GM12878 (cell line): ENCODE results near the gene NHERF2. TPM values are rescaled to one million over a fixed set of nuclear protein-coding genes. Genes with fewer than 3 reads are reported as not detected.
A peak's percentile ranks its signal among the peaks of the same experiment; 100 is the strongest.

Source experiments
- CBFB ChIP-seq: IDR thresholded peaks from 2 replicates; pipeline ENCODE4 v1.6.1; 2016; ENCODE audit warnings: antibody characterized with exemption, low read depth
- DPF2 ChIP-seq: fragments of 450-650 bp; IDR thresholded peaks from 2 replicates; pipeline ENCODE4 v1.6.1; 2017; ENCODE audit warnings: mild to moderate bottlenecking
- GATAD2B ChIP-seq: fragments of 450-650 bp; conservative IDR thresholded peaks from 2 replicates; pipeline ENCODE4 v1.6.1; 2017; ENCODE audit warnings: low read depth, mild to moderate bottlenecking, moderate library complexity
- MXI1 ChIP-seq: fragments of 150-350 bp; IDR thresholded peaks from 2 replicates; pipeline ENCODE4 v1.6.1; 2011; ENCODE audit warnings: low read depth, mild to moderate bottlenecking, inconsistent platforms, low read length, improper control_type of control experiment
- NFIC ChIP-seq: IDR thresholded peaks from 2 replicates; pipeline ENCODE4 v1.6.1; 2012; ENCODE audit warnings: low read depth, mild to moderate bottlenecking, inconsistent platforms, low read length, moderate library complexity
- NR2F1 ChIP-seq: fragments of 450-650 bp; conservative IDR thresholded peaks from 2 replicates; pipeline ENCODE4 v1.6.1; 2017; ENCODE audit warnings: mild to moderate bottlenecking
- PML ChIP-seq: IDR thresholded peaks from 2 replicates; pipeline ENCODE4 v1.6.1; 2012; ENCODE audit warnings: low read length, inconsistent platforms
- SIN3A ChIP-seq: IDR thresholded peaks from 2 replicates; pipeline ENCODE4 v1.6.1; 2012; ENCODE audit warnings: low read depth, low read length, improper control_type of control experiment
- SMAD5 ChIP-seq: IDR thresholded peaks from 2 replicates; pipeline ENCODE4 v1.6.1; 2016; ENCODE audit warnings: antibody characterized with exemption, low read depth
- STAT3 ChIP-seq: IDR thresholded peaks from 2 replicates; pipeline ENCODE4 v1.6.1; 2011; ENCODE audit warnings: low read depth, low read length, improper control_type of control experiment
- polyA plus RNA-seq, 11 experiments: library from polyadenylated mRNA; depleted of rRNA in 4 of 11; unstranded in 6 of 11; stranded (reverse) in 5 of 11; fragments of >200 nt; fragmentation: Nextera tagmentation in 4 of 11; fragmentation: Illumina TruSeq in 1 of 11; extraction: Ambion mirVana in 4 of 11; extraction: Trizol in 1 of 11; gene quantifications; 1 replicate in 1 of 11; 2 replicates in 10 of 11; pipeline versions ENCODE4 v1.2.1 to v1.2.3, GENCODE V29; 2011 to 2016; ENCODE audit warnings: inconsistent platforms in 2 of 11, missing spikeins in 2 of 11, low read depth in 1 of 11
- total RNA-seq, 4 experiments: library from RNA; depleted of rRNA in 3 of 4; stranded (reverse); fragments of >200 nt in 3 of 4; fragmentation: Illumina TruSeq in 1 of 4; extraction: Trizol in 1 of 4; gene quantifications; 2 replicates each; pipeline versions ENCODE4 v1.2.1 to v1.2.3, GENCODE V29; 2013 to 2021
- TF ChIP-seq, protein P1 (sequence below): fragments of 450-650 bp; IDR thresholded peaks from 2 replicates; pipeline ENCODE4 v1.6.1; 2018; ENCODE audit warnings: mild to moderate bottlenecking, low read depth, moderate library complexity; ENCODE audit not compliant: partially characterized antibody
- TF ChIP-seq, protein P2 (sequence below): fragments of 150-350 bp; IDR thresholded peaks from 2 replicates; pipeline ENCODE4 v1.6.1; 2016; ENCODE audit warnings: low read depth, low read length
- TF ChIP-seq, protein P3 (sequence below): IDR thresholded peaks from 2 replicates; pipeline ENCODE4 v1.6.1; 2012; ENCODE audit warnings: mild to moderate bottlenecking, low read depth, low read length
- TF ChIP-seq, protein P4 (sequence below): IDR thresholded peaks from 2 replicates; pipeline ENCODE4 v1.6.1; 2012; ENCODE audit warnings: low read depth, low read length, improper control_type of control experiment
- TF ChIP-seq, protein P5 (sequence below): fragments of 450-650 bp; IDR thresholded peaks from 2 replicates; pipeline ENCODE4 v1.6.1; 2017; ENCODE audit warnings: mild to moderate bottlenecking

The NHERF2 gene
- total and polyA plus RNA-seq, 10 of the 15 experiments (the other 5 are each of a cell fraction or from before 2014, with no cell fraction given) = 0.05 to 0.31 (median 0.08) TPM; not detected in 4

DNA sequence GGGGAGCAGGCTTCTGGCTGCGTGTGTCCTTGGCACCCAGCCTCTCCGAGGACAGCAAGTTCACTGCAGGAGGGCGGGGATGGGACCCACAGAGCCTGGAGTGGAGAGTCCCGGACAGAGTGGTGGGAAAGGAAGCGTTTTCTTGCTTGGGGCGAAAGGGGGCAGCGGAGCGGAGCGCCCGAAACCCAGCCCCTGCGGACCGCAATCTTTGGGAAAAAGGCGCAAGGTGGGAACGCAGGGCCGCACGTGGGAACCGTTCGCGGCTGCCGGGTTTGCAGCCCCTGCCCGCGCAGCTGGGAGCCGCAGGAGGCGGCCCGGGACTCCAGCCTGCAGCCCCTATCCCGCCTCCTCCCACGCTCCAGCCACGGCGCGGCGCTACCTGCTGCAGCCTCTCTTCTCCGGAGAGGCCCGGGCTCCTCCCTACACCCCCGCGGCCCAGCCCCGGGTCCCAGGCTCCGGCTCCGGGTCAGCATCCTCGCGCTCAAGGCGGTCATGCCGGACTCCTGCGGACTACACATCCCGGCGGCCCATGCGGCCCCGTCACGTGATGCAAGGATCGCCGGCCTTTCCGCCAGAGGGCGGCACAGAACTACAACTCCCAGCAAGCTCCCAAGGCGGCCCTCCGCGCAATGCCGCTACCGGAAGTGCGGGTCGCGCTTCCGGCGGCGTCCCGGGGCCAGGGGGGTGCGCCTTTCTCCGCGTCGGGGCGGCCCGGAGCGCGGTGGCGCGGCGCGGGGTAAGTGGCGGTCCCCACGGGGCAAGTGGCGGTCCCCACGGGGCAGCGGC lies 20.8 kb downstream of the NHERF2 start, which contains the start of the genes NTHL1 and TSC2 (continued):
- TF ChIP-seq, protein P1, sequence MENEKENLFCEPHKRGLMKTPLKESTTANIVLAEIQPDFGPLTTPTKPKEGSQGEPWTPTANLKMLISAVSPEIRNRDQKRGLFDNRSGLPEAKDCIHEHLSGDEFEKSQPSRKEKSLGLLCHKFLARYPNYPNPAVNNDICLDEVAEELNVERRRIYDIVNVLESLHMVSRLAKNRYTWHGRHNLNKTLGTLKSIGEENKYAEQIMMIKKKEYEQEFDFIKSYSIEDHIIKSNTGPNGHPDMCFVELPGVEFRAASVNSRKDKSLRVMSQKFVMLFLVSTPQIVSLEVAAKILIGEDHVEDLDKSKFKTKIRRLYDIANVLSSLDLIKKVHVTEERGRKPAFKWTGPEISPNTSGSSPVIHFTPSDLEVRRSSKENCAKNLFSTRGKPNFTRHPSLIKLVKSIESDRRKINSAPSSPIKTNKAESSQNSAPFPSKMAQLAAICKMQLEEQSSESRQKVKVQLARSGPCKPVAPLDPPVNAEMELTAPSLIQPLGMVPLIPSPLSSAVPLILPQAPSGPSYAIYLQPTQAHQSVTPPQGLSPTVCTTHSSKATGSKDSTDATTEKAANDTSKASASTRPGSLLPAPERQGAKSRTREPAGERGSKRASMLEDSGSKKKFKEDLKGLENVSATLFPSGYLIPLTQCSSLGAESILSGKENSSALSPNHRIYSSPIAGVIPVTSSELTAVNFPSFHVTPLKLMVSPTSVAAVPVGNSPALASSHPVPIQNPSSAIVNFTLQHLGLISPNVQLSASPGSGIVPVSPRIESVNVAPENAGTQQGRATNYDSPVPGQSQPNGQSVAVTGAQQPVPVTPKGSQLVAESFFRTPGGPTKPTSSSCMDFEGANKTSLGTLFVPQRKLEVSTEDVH = no peak
- TF ChIP-seq, protein P2, sequence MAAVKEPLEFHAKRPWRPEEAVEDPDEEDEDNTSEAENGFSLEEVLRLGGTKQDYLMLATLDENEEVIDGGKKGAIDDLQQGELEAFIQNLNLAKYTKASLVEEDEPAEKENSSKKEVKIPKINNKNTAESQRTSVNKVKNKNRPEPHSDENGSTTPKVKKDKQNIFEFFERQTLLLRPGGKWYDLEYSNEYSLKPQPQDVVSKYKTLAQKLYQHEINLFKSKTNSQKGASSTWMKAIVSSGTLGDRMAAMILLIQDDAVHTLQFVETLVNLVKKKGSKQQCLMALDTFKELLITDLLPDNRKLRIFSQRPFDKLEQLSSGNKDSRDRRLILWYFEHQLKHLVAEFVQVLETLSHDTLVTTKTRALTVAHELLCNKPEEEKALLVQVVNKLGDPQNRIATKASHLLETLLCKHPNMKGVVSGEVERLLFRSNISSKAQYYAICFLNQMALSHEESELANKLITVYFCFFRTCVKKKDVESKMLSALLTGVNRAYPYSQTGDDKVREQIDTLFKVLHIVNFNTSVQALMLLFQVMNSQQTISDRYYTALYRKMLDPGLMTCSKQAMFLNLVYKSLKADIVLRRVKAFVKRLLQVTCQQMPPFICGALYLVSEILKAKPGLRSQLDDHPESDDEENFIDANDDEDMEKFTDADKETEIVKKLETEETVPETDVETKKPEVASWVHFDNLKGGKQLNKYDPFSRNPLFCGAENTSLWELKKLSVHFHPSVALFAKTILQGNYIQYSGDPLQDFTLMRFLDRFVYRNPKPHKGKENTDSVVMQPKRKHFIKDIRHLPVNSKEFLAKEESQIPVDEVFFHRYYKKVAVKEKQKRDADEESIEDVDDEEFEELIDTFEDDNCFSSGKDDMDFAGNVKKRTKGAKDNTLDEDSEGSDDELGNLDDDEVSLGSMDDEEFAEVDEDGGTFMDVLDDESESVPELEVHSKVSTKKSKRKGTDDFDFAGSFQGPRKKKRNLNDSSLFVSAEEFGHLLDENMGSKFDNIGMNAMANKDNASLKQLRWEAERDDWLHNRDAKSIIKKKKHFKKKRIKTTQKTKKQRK = no peak
- no peak for TF ChIP-seq SMAD5
- TF ChIP-seq STAT3 = no peak
- no peak for TF ChIP-seq NFIC
- peak; percentile 84; the same call in 1 of the 2 replicates for TF ChIP-seq MXI1
- TF ChIP-seq, protein P3, sequence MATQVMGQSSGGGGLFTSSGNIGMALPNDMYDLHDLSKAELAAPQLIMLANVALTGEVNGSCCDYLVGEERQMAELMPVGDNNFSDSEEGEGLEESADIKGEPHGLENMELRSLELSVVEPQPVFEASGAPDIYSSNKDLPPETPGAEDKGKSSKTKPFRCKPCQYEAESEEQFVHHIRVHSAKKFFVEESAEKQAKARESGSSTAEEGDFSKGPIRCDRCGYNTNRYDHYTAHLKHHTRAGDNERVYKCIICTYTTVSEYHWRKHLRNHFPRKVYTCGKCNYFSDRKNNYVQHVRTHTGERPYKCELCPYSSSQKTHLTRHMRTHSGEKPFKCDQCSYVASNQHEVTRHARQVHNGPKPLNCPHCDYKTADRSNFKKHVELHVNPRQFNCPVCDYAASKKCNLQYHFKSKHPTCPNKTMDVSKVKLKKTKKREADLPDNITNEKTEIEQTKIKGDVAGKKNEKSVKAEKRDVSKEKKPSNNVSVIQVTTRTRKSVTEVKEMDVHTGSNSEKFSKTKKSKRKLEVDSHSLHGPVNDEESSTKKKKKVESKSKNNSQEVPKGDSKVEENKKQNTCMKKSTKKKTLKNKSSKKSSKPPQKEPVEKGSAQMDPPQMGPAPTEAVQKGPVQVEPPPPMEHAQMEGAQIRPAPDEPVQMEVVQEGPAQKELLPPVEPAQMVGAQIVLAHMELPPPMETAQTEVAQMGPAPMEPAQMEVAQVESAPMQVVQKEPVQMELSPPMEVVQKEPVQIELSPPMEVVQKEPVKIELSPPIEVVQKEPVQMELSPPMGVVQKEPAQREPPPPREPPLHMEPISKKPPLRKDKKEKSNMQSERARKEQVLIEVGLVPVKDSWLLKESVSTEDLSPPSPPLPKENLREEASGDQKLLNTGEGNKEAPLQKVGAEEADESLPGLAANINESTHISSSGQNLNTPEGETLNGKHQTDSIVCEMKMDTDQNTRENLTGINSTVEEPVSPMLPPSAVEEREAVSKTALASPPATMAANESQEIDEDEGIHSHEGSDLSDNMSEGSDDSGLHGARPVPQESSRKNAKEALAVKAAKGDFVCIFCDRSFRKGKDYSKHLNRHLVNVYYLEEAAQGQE = no peak
- TF ChIP-seq, protein P4, sequence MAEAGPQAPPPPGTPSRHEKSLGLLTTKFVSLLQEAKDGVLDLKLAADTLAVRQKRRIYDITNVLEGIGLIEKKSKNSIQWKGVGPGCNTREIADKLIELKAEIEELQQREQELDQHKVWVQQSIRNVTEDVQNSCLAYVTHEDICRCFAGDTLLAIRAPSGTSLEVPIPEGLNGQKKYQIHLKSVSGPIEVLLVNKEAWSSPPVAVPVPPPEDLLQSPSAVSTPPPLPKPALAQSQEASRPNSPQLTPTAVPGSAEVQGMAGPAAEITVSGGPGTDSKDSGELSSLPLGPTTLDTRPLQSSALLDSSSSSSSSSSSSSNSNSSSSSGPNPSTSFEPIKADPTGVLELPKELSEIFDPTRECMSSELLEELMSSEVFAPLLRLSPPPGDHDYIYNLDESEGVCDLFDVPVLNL = no peak
- TF ChIP-seq GATAD2B = no peak; the same call in none of the 2 replicates
- no peak for TF ChIP-seq CBFB
- peak; percentile 57; the same call in 1 of the 2 replicates for TF ChIP-seq DPF2
- TF ChIP-seq SIN3A = peak; percentile 94
- TF ChIP-seq PML = no peak
- TF ChIP-seq, protein P5, sequence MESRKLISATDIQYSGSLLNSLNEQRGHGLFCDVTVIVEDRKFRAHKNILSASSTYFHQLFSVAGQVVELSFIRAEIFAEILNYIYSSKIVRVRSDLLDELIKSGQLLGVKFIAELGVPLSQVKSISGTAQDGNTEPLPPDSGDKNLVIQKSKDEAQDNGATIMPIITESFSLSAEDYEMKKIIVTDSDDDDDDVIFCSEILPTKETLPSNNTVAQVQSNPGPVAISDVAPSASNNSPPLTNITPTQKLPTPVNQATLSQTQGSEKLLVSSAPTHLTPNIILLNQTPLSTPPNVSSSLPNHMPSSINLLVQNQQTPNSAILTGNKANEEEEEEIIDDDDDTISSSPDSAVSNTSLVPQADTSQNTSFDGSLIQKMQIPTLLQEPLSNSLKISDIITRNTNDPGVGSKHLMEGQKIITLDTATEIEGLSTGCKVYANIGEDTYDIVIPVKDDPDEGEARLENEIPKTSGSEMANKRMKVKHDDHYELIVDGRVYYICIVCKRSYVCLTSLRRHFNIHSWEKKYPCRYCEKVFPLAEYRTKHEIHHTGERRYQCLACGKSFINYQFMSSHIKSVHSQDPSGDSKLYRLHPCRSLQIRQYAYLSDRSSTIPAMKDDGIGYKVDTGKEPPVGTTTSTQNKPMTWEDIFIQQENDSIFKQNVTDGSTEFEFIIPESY = no peak
- peak; percentile 83 for TF ChIP-seq NR2F1
